ENCODE measurements around the gene AIFM2.
A peak's percentile ranks its signal among the peaks of the same experiment; 100 is the strongest.
"Not testable (repeated sequence)": the region's sequence is repeated elsewhere in the genome, so short reads cannot be mapped to it uniquely, and the experiment has no call there.

Gene AIFM2

DNA sequence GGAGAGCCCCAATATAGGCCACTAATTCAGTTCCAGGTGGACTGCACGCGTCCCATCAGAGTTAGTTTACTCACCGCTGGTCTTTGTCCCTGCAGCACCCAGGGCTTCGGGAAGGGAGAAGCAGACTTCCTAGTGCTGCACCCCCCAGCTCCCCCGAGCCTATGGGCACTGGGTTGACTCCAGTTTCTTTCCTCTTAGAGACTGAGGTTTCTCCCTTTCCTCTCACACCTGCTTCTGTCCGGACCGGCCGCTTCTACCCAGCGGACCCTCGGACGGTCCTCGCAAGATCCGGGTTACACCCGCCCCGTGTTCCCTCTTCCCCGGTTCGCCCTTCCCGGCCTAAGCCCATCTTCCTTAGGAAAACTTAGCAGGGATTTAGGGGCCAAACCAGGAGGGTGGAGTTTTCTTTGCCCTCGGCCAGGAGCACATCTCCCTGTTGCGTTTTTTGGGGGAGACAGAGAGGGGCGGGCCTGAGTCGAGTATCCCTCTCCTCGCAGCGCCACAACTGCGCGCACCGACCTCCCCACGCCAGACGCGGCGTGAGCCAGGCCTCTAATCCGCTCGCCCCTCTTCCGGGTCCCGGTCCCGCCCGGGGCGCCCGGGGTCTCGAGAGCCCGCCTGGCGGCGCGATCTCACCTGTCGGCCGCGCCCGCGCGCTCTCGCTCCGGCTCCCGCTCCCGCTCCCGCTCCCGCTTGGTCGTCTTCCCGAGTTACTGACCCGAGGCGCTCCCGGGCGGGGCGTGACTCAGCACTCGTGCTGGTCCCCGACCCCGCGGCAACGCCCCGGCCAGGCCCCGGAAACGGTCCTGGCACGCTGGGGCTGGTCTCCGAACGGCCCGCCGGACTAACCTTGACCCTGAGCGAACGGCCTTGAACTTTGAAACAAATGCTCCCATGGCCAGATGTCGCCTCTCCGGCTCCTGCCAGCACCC lies at the start of gene AIFM2:
Gene AIFM2, minus strand, starts transcription at position 728 of the 932 bp plus-strand sequence. CDS start 8,741 bp downstream, outside the sequence.
- Histone ChIP-seq H3K27me3 (ENCODE audit: control insufficient read depth in 1 of 2, insufficient read depth in 2 of 2, low read length in 2 of 2) (no peaks in the 10 kb centered on the region), H3K36me3 (ENCODE audit: insufficient read depth, low read length) (no peaks in the 10 kb centered on the region), H3K4me3 (ENCODE audit: low read depth in 1 of 2, low read length in 2 of 2) (peak within 1 kb of the TSS; percentile 67 to 96), H3K9me3 (ENCODE audit: low read length) (no peaks in the 10 kb centered on the region), H3K27ac (ENCODE audit: low read depth, low read length) (peak within 1 kb of the TSS; percentile 66), H3K9ac (ENCODE audit: low read length) (peak within 1 kb of the TSS; percentile 80), H3K4me1 (ENCODE audit: insufficient read depth, low read length) (peaks cover 20% of the 10 kb centered on the region)

DNA sequence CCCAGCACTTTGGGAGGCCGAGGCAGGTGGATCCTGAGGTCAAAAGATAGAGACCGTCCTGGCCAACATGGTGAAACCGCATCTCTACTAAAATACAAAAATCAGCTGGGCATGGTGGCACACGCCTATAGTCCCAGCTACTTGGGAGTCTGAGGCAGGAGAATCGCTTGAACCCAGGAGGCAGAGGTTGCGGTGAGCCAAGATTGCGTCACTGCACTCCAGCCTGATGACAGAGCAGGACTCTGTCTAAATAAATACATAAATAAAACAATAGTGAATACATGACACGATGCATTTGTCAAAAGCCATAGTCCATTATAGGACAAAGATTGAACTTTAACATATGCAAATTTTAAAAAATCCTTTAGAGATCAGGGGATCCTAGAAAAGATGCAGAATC lies 46.6 kb upstream of the AIFM2 start:
- H3K36me3 ChIP-seq (ENCODE audit: insufficient read depth, low read length); H3K9me3 ChIP-seq (ENCODE audit: low read length); H3K27me3 ChIP-seq (ENCODE audit: control insufficient read depth in 1 of 2, insufficient read depth in 2 of 2, low read length in 2 of 2); H3K4me3 ChIP-seq (ENCODE audit: low read depth in 1 of 2, low read length in 2 of 2); H3K4me1 ChIP-seq (ENCODE audit: insufficient read depth, low read length); H3K27ac ChIP-seq (ENCODE audit: low read depth, low read length); H3K9ac ChIP-seq (ENCODE audit: low read length): not testable (repeated sequence)

DNA sequence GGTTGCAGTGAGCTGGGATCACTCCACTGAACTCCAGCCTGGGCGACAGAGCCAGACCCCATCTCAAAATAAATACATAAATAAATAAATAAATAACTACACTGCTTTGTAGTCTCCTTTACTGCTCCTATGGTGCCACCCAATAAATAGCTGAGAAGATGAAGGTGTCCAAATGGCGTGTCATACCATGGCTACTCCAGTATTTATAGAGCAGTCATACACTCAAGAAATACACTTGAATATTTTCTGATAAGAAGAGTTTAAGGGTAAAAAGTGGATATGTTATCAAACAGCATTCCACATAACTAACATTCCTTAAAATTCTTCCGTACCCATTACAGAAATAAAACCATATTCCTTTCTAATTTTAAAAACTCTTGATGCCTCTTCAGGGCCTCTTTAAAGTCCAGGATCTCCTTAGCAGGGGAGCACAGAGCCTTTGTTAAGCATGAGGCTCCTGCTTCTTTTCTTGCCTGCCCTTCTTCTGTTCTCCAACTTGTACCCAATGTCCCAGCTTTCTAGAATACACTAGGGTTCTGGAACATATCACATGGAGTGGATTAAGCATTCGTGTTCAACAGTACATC lies 45.6 kb upstream of the AIFM2 start:
- no peak overlapping the region for H3K27ac ChIP-seq (ENCODE audit: low read depth, low read length)
- H3K4me1 ChIP-seq (ENCODE audit: insufficient read depth, low read length): peaks cover 4% of the 10 kb centered on the region
- no peak overlapping the region for H3K9ac ChIP-seq (ENCODE audit: low read length)
- H3K4me3 ChIP-seq (ENCODE audit: low read depth in 1 of 2, low read length in 2 of 2): no peak overlapping the region
- H3K36me3 ChIP-seq (ENCODE audit: insufficient read depth, low read length): no peaks in the 10 kb centered on the region
- no peaks in the 10 kb centered on the region for H3K9me3 ChIP-seq (ENCODE audit: low read length)
- no peaks in the 10 kb centered on the region for H3K27me3 ChIP-seq (ENCODE audit: control insufficient read depth in 1 of 2, insufficient read depth in 2 of 2, low read length in 2 of 2)

DNA sequence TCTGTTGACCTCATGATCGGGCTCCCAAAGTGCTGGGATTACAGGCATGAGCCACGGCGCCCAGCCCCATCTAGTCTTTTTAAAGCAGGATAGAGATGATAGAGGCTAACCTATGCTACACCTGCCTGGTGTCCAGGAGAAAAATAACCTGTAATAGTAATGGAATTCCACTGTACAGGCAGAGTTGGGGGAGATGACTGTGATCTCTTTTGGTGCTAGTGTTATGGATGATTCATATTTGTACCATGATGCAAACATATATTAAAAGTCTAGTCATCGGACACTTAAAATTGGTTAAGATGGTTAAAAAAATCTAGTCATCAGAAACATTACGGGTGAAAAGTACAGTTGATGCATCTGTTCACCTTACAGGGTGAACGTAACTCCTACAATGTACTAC lies 43.8 kb upstream of the AIFM2 start:
- Histone ChIP-seq H3K9me3 (ENCODE audit: low read length) (no peaks in the 10 kb centered on the region), H3K4me3 (ENCODE audit: low read depth in 1 of 2, low read length in 2 of 2) (no peak overlapping the region), H3K36me3 (ENCODE audit: insufficient read depth, low read length) (no peaks in the 10 kb centered on the region), H3K4me1 (ENCODE audit: insufficient read depth, low read length) (peaks cover 4% of the 10 kb centered on the region), H3K27me3 (ENCODE audit: control insufficient read depth in 1 of 2, insufficient read depth in 2 of 2, low read length in 2 of 2) (no peaks in the 10 kb centered on the region), H3K27ac (ENCODE audit: low read depth, low read length) (no peak overlapping the region), H3K9ac (ENCODE audit: low read length) (no peak overlapping the region)

DNA sequence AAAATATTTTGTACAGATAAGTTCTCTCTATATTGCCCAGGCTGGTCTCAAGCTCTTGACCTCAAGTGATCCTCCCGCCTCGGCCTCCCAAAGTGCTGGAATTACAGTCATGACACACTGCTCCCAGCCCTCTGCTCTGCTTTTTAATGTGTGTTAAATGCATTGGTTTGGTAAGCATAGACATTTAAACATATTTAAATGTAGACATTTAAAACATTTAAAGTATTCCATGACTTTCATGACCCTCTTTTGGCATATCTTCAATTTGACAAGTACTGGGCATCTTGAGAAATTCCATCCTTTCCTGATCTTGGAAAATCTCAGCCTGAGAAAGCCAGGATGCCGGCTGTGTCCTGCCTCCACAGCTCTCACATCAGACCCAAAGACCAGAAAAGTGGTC lies 42.9 kb upstream of the AIFM2 start:
- Histone ChIP-seq H3K4me3 (ENCODE audit: low read depth in 1 of 2, low read length in 2 of 2) (no peak overlapping the region), H3K27me3 (ENCODE audit: control insufficient read depth in 1 of 2, insufficient read depth in 2 of 2, low read length in 2 of 2) (no peaks in the 10 kb centered on the region), H3K9me3 (ENCODE audit: low read length) (no peaks in the 10 kb centered on the region), H3K27ac (ENCODE audit: low read depth, low read length) (no peak overlapping the region), H3K36me3 (ENCODE audit: insufficient read depth, low read length) (no peaks in the 10 kb centered on the region), H3K9ac (ENCODE audit: low read length) (no peak overlapping the region), H3K4me1 (ENCODE audit: insufficient read depth, low read length) (peaks cover 4% of the 10 kb centered on the region)

DNA sequence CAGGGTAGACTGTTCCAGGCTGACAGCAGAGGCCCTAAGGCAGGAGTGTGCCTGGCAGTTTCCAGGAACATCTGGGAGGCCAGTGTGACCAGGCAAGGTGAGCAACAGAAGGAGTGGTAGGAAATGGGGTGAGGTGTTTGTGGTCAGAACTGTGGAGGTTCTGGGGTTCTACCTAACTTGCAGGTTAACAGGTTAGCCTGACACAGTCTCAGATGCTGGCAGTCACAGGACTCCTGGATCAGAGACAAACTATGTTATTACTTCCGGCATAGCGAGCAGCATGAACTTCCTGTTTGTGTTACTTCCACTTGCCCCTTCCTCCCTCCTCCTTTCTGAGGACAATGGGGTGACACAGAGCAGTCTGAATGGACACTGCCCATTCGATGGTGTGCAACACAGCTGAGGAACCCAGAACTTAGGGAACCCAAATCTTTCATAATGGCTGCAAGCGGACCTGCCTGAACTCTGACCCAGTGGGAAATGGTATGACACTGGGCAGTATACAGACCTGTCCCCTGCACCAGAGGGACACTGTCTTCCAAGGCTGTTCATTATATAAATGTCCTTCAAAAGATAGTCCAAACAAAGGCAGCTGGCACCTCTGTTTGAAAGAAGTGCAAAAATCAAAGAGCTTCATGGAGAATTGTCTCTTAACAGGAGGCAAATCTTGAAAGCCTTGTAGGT lies 41.6 kb upstream of the AIFM2 start:
- Histone ChIP-seq H3K9me3 (ENCODE audit: low read length) (no peaks in the 10 kb centered on the region), H3K27ac (ENCODE audit: low read depth, low read length) (no peak overlapping the region), H3K36me3 (ENCODE audit: insufficient read depth, low read length) (no peaks in the 10 kb centered on the region), H3K4me3 (ENCODE audit: low read depth in 1 of 2, low read length in 2 of 2) (no peak overlapping the region), H3K4me1 (ENCODE audit: insufficient read depth, low read length) (peaks cover 8% of the 10 kb centered on the region), H3K27me3 (ENCODE audit: control insufficient read depth in 1 of 2, insufficient read depth in 2 of 2, low read length in 2 of 2) (no peaks in the 10 kb centered on the region), H3K9ac (ENCODE audit: low read length) (no peak overlapping the region)

DNA sequence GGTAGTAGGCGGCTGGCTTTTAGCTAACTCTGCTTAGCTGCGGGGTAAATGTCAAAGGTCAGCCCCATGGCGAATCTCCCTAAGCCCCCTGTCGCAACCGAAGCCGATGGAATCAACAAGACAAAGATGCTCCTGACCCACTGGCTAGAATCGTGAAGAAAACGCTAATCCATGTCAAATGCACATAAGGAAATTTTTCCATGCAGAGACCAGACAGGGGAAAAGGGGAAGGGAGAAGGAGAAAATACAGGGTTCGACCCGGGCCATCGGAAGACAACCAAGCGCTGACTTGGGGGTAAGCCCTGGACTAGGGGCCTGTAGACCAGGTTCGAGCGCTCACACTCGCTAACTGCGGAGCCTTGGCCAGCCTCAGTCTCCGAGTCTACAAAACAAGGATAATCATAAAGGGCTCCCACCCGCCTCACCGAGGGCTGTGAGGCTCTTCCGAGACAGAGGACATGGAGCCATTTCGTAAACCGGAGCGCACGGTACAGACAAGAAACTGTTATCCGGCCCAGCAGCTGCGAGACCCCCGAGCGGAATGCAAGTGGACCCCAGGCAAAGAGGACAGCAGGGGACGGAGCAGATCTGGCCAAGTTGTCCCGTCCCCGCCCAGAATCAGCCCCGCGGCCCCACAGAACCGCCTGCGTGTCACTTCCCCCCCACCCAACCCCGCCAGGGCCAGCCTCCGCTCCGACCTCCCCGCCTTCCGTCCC lies 37.2 kb upstream of the AIFM2 start:
- Histone ChIP-seq H3K27me3 (ENCODE audit: control insufficient read depth in 1 of 2, insufficient read depth in 2 of 2, low read length in 2 of 2) (no peaks in the 10 kb centered on the region), H3K4me1 (ENCODE audit: insufficient read depth, low read length) (peaks cover 34% of the 10 kb centered on the region), H3K9me3 (ENCODE audit: low read length) (no peaks in the 10 kb centered on the region), H3K27ac (ENCODE audit: low read depth, low read length) (peak overlapping the region; percentile 95), H3K9ac (ENCODE audit: low read length) (peak overlapping the region; percentile 88), H3K4me3 (ENCODE audit: low read depth in 1 of 2, low read length in 2 of 2) (peak overlapping the region; percentile 89 to 99), H3K36me3 (ENCODE audit: insufficient read depth, low read length) (peaks cover 9% of the 10 kb centered on the region)

DNA sequence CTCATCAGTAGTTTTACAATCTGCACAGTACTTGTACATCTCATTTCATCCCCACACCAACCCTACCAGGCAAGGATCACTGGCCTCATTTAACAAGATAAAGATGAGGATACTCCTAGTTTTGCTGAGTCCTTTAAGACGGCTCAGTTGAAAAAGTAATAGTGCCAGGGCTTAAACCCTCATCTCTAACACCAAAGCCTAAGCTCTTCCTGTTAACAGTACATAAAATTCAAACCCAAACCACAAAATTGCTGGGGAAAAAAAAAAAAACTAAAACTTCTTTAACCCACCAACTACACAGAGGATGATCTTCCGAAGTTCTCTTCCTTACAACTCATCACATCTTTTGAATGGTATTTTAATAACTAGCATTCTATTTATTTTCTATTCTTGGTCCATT lies 36.4 kb upstream of the AIFM2 start:
- Histone ChIP-seq H3K4me3 (ENCODE audit: low read depth in 1 of 2, low read length in 2 of 2) (peak overlapping the region in 1 of 2 donors; percentile 89), H3K36me3 (ENCODE audit: insufficient read depth, low read length) (peaks cover 9% of the 10 kb centered on the region), H3K27ac (ENCODE audit: low read depth, low read length) (no peak overlapping the region), H3K27me3 (ENCODE audit: control insufficient read depth in 1 of 2, insufficient read depth in 2 of 2, low read length in 2 of 2) (no peaks in the 10 kb centered on the region), H3K9ac (ENCODE audit: low read length) (peak overlapping the region; percentile 88), H3K4me1 (ENCODE audit: insufficient read depth, low read length) (peaks cover 35% of the 10 kb centered on the region), H3K9me3 (ENCODE audit: low read length) (no peaks in the 10 kb centered on the region)

DNA sequence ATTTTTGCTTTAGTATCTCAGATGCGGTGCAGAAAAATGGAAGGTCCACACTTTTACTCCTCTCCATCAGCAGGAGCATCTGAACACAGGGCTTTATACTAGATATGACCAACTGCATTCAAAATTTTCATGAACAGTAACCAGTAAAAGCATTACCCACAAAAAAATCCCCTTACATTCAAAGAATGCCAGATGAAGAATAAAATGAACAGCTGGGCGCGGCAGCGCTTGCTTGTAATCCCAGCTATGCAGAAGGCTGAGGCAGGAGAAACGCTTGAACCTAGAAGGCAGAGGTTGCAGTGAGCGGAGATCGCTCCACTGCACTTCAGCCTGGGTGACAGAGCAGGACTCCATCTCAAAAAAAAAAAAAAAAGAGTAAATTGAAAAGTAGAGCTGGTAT lies 34.6 kb upstream of the AIFM2 start:
- no peak overlapping the region for H3K4me3 ChIP-seq (ENCODE audit: low read depth in 1 of 2, low read length in 2 of 2)
- H3K27me3 ChIP-seq (ENCODE audit: control insufficient read depth in 1 of 2, insufficient read depth in 2 of 2, low read length in 2 of 2): no peaks in the 10 kb centered on the region
- peaks cover 47% of the 10 kb centered on the region for H3K4me1 ChIP-seq (ENCODE audit: insufficient read depth, low read length)
- H3K9ac ChIP-seq (ENCODE audit: low read length): no peak overlapping the region
- peaks cover 9% of the 10 kb centered on the region for H3K36me3 ChIP-seq (ENCODE audit: insufficient read depth, low read length)
- no peak overlapping the region for H3K27ac ChIP-seq (ENCODE audit: low read depth, low read length)
- H3K9me3 ChIP-seq (ENCODE audit: low read length): no peaks in the 10 kb centered on the region

DNA sequence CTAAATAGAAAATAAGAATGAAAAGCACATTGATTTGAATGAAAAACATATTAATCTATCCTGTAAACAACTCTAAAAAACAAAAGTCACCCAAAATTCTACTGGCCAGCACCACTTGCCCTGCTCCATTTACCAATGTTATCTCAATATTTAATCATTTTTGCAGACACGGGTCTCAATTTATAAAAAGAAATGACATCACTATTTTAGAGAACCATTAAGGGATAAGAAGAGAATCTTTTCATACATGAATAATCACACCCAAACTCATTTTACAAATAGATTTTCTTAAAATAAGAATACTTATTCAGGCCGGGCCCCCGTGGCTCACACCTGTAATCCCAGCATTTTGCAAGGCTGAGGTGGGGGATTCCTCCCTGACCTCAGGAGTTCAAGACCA lies 33.8 kb upstream of the AIFM2 start:
- Histone ChIP-seq H3K27ac (ENCODE audit: low read depth, low read length) (no peak overlapping the region), H3K4me1 (ENCODE audit: insufficient read depth, low read length) (peaks cover 54% of the 10 kb centered on the region)

DNA sequence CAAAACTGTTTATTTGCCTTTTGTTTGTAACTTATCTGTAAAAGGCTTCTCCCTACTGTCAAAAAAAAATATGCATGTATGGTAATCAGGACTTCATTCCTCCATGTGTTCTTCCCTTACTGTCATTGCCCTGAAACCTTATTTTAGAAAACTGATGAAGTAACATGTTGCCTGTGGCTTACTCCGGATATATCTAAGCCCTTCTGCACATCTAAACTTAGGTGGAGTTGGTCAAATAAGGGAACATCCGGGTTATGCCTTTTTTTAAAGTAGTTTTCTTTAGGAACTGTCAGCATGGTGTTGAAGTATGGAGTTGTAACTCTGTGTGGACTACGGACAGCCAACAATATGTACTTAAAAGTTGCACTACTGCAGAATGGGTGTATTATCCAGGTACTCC lies 31.5 kb upstream of the AIFM2 start:
- Histone ChIP-seq H3K4me1 (ENCODE audit: insufficient read depth, low read length) (peaks cover 50% of the 10 kb centered on the region), H3K36me3 (ENCODE audit: insufficient read depth, low read length) (peaks cover 19% of the 10 kb centered on the region), H3K9ac (ENCODE audit: low read length) (no peak overlapping the region), H3K27me3 (ENCODE audit: control insufficient read depth in 1 of 2, insufficient read depth in 2 of 2, low read length in 2 of 2) (no peaks in the 10 kb centered on the region), H3K9me3 (ENCODE audit: low read length) (no peaks in the 10 kb centered on the region), H3K27ac (ENCODE audit: low read depth, low read length) (no peak overlapping the region), H3K4me3 (ENCODE audit: low read depth in 1 of 2, low read length in 2 of 2) (no peak overlapping the region)

More for the DNA sequence above, 33.8 kb upstream of the AIFM2 start:
- Histone ChIP-seq H3K4me3 (ENCODE audit: low read depth in 1 of 2, low read length in 2 of 2) (no peak overlapping the region), H3K9ac (ENCODE audit: low read length) (no peak overlapping the region), H3K36me3 (ENCODE audit: insufficient read depth, low read length) (peaks cover 12% of the 10 kb centered on the region), H3K27me3 (ENCODE audit: control insufficient read depth in 1 of 2, insufficient read depth in 2 of 2, low read length in 2 of 2) (no peaks in the 10 kb centered on the region), H3K9me3 (ENCODE audit: low read length) (no peaks in the 10 kb centered on the region)

Data from muscle layer of colon (tissue), 2 donors.